Activated CD4-positive, alpha-beta T cell treated with anti-CD3 and anti-CD28 coated beads, Interleukin-10, Interleukin-2, amounts not matched to agents 100 ng/mL and 50 ng/mL, durations not matched to agents 16 hours and 8 hours (primary cell): ENCODE data around the gene FGF14.

ENCODE experiments used
- DNase-seq: peaks from one replicate; pipeline ENCODE4 v3.0.0-alpha.2; 2020

Gene FGF14

DNA sequence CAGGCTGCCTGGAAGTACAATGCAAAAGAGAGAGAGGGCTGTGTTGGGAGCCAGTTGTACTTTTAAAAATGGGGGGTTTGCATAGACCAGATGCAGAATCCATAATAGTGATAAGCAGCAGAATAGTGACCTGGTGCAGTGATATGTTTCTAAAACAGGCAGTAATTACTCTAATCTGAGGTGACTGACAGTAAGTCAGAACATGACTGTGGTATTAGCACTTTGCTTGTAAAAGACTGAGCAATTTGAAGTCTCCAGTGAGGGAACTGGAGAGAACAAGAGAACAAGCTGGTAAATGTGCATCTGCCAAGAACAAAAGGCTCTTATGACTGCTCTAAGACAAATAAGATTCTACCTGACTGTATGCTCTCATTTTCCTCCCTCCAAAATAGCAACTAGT, 565.9 kb downstream of the FGF14 start:
- no peak for DNase-seq

DNA sequence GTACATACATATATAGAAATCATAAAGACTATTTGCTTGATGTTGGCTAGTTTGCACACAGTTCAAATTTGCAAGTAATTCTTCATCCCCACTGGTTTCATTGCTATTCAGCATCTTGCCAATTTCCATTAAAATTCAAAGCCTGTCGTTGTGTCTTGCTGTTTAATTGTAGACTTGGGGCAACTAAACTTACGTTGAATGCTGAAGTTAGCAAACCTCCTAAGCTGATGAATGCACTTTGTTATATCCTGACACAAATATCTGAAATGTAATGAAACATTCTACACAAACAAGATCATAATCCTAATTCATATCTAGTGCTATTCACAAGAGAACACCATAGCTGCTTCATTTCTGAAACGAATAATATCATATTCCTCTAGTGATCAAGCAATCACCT, 568.2 kb downstream of the FGF14 start:
- DNase-seq = no peak

DNA sequence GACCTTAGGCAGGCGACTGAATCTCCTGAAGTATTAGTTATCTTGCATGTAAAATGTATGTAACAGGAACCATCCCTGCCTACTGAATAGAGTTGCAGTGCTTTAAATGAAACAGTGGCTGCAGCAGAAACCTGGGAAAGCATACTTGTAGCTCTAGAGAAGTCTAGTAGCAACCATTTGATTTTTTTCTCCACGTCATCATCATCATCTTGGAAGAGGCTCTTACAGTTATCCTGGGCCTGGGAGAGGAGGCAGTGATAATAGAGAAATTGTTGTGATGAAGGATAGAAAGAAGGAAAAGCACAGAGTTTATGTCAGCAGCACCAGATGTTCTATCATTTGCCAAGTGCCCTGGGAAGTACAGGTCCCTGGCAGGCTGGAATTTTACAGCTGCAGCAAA, 571.8 kb downstream of the FGF14 start:
- DNase-seq = no peak

DNA sequence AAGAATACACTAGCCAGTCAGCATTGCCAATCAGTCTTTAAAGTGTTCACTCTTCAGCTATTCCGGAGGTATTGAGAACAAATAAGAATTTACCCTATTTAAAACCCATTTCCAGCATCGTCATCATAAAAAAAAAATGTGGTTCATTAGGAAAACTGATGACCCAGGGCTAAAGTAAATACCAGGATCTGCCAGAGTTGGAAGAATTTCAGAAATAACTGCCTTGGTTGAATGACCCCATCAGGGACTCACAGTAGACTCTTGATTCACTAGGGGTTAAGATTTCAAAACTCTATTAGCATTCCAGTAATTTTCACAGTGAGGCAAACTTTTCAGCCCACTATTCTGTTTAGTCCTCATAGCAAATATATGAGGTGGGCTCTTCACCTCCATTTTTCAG, 572.4 kb downstream of the FGF14 start:
- DNase-seq = no peak

DNA sequence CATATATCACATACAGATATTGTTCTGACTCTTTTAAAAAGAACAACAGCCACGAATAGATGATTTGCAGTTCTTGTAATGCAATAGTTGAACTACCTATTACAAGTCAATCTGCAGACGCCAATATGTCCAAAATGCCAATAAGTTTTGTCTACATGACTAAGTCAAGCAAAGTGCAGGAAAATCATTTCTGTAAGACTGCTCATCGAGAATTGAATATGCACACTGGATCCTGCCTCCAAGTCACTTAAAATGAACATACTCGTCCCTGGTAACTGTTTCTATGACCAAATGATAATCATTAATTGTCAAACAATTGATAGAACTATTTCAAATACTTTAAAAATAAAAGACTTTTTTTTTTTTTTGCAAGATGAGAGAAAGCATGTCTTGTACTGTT, 573.7 kb downstream of the FGF14 start:
- DNase-seq = no peak

DNA sequence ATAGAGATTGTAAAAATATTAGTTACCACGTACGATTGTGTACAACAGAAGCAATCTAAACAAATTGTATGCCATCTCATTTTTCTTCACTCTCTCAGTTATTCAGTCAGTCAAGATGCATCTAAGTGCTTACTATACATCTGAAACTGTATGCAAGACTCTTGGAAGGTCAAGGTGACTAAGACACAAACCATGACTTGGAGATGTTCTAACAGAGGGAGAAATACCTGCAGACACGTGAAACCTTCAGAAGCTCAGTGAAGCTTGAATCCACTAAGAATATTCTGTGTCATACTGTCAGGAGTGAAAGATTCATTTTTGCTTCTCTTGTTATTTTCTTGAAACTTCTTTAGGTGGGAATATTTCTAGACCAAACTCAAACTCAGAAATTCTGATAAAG, 584.0 kb downstream of the FGF14 start:
- DNase-seq = no peak

DNA sequence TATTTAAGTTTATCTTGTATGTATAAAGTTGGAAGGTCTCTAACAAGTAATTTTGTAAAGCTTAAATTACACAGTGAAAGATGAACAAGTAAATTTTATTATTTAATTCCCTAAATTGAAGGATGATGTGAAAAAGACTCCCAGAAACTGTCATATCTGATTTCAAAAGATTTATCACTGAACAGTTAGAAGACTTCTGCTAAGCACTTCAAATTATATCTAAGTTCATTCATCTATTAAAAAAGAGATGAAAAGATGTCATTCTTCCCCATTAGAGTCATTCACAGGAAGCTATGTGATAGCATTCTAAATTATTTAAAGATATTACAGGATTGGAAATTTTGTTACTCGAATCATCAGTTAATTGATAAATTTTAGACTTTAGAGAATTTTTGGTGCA, 590.0 kb downstream of the FGF14 start:
- no peak for DNase-seq

DNA sequence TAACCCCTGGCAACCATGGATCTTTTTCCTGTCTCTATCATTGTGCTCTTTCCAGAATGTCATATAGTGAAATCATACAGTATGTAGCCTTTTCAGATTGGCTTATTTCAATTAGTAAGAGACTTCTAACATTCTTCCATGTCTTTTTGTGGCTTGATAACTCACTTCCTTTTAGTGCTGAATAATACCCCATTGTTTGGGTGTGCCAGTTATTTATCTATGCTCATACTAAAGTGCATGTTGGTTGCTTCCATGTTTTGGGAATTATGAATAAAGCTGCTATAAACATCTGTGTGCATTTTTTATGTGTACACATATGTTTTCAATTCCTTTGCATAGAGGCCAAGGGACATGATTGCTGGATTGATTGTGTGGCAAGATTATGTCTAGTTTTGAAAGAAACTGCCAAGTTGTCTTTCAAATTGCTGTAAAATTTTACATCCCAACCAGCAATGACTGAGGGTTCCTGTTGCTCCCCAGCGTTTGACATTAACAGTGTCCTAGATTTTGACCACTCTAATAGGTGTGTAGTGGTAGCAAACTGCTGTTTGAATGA, 590.5 kb downstream of the FGF14 start:
- DNase-seq = no peak

DNA sequence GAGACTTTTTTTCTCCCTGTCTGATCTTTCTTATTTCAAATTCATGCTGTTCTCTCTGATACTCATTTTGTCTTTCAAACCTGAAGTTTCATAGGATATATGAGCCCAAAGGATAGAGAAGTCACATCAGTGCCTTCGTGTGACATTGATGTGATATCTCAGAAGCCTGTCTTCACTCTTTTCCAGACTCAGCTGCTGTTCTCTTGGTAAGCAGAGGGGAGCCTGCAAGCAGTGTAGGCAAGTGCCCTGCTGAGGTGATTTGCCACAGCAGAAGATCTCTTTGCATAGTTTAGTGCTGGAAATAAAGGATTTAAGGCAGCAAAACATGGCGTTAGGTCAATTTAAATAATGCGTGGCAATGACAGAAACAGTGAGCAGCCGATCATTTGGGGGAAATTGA, 602.7 kb downstream of the FGF14 start:
- no peak for DNase-seq

DNA sequence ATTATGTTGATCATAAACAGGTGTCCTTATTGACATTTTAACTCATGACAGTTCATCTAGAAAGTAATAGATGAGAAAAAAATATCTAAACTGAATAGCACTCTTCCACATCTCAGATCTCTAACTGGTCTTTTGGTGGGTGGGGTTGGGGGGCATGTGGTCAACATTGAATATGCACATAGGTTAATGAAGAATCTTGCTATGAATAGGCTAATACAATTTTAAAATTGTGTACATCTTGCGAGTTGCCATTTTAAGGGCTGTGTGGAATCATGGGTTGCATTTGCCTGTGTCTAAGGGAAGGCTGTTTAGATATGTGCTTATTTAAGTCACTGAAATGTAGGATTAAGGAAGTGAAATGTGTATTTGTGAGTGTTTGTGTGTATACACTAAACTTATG, 603.4 kb downstream of the FGF14 start:
- no peak for DNase-seq

DNA sequence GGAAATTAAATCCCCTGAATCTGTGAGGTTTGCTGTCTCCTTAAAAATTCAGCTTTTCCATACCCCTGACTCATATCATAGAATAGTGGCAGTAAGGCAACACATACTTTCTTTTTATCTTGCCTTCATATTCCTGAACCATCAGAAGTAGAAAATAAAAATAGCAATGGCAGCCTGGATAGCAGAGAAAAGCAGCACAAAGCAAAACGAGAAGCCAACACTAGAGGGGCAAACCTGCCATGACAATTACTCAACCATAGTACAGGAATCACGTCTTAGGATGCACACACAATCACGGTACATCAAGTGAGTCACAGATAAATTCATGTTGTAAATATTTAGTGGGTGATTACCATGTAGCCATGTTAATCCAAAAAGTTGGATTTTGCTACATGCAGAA, 606.4 kb downstream of the FGF14 start:
- DNase-seq = no peak

DNA sequence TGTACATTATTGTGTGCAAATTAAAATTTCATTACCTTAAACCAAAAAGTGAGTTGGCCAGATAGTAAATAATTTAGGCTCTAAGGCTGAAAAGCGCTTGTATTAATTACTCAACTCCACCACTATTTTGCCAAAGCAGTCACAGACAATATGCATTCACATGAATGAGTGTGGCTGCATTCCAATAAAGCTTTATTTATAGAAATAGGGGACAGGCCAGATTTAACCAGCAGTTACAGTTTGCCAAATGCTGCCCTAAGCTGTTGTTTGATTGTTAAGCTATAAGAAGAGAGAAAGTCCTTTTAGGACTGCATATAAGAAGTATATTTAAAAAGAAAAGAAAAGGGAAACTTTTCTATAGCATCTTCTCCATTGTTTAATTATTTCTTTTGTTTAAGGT, 606.8 kb downstream of the FGF14 start:
- DNase-seq = no peak

DNA sequence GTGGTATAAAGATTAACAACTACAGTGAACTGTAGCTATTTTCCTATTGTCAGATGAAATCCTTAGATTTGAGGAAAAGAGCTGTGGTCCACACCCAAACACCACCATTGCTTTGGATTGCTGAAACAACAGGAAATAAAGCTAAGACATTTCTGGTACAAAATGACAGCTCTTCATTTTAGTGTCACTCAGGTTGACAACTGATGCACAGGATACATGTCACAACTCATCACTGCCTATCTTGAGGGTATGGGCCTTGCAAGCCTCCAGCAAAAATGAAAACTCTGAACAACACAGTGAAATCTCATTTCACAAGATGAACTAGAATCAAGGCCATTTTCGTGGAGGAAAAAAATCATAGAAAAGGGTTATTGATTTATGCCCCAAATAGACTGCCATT, 609.7 kb downstream of the FGF14 start:
- no peak for DNase-seq

DNA sequence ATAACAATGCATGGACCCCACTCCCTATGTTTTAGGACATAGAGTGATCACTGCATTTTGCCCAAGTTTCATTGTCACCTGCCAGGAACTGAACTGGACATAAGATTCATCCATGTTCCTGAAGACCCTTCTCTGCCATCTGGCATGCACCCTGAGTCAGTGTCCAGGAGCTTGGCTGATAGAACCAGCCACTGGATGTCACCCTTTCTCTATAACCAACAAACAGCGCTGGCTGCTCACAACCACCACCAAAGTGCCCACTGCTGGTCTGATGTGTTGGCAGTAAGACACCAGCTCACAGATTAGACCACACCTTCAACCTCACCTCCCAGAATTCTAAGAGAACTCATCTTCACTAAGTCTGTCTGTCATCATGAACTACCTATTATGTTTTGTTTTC, 616.0 kb downstream of the FGF14 start:
- DNase-seq = peak; percentile 2

DNA sequence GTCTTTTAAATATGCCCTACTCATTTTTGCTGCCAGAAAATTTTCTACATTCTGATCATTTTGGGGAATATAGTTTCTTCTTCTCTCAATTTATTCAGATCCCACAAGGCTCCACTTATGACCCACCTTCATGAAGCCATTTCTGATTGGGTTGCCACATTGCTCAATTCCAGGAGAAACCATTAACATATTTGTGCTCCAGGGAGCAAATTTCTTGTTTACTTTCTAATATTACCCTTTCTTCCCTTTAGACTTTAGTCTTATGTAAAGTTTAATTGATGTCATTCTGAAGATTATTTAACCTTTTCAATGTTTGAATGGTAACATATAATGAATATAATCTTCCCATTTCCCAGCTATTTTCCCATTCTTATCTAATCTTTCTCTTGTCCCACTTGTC, 617.5 kb downstream of the FGF14 start:
- DNase-seq = no peak

DNA sequence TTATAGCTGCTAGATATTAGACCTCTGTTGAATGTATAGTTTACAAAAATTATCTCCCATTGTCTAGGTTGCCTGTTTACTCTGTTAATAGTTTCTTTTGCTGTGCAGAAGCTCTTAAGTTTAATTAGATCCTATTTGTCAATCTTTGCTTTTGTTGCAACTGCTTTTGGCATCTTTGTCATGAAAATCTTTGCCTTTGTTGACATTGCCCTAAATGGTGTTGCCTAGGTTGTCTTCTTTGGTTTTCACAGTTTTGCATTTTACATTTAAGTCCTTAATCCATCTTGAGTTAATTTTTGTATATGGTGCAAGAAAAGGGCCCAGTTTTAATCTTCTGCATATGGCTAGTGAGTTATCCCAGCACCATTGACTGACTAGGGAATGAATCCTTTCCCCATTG, 618.3 kb downstream of the FGF14 start:
- no peak for DNase-seq

DNA sequence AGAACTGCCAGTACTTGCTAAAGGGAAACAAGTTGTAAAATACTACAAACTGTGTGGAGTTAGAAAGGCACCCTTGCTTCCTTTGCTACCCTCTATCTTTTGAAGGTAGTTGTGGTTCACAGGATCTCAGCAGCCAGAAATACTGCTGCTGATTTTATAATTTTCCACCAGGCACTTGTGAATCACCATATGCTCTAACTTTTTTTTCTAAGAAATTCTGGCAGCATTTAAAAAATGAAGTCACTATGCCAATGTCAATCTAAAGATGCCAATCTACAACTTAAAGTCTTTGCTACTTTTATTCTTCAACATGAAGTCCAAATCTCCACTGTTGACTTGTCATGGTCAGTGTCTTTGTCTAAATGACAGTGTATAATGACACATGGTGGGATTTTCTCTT, 621.6 kb downstream of the FGF14 start:
- no peak for DNase-seq

DNA sequence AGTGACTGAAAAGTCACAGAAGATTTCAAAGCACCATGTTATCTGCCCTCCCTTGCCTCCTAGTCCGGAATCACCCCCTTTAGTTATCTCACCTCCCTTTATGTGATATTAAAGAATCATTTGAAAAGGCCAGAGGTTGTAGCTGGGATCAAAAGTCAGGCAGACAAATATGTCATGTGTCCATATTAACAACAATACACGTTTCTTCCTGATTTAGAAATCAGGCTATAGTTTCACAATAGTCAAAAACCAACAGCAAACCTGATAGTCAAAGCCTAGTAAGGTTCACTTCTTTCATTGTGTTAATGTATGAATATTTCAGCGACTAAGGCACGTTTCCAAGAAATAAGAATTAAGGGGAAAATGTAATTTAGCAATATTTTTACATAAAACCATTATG, 622.7 kb downstream of the FGF14 start:
- DNase-seq = no peak

DNA sequence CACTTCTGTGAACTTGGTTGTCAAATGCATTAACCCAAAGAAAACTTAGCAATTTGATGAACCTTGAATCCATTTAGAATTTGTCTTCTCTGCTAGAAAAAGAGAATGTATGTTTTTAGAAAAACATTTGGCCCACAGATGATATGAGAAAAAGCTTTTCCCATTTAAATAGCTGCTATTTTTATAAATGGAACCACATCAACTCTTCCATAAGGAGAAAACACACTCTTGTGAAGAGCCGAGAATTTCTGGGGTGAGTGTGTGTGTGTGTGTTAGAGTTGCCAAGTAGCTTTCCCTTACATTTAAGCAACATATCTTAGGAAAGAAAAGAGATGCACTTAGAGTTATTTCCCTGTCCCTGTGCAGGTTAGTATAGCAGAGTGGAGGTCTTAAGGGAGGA, 626.6 kb downstream of the FGF14 start:
- DNase-seq = no peak

DNA sequence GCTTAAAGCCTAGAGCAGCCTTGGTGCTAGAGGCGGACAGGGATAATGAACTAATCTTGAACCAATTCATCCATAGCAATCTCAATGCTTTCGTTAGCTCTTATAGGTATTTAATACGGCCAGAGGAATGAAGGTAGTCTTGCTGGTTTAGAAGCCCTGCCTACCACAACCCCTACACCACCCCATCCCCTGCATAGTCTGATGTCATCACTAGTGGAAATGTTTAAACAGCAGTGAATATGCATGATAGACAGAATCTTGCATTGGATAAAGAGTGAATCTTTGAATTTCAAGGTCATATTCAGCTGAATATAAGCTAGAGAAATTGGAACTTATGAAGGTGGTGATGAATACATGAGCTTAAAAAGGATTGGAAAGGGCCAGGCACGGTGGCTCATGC, 627.5 kb downstream of the FGF14 start:
- no peak for DNase-seq

DNA sequence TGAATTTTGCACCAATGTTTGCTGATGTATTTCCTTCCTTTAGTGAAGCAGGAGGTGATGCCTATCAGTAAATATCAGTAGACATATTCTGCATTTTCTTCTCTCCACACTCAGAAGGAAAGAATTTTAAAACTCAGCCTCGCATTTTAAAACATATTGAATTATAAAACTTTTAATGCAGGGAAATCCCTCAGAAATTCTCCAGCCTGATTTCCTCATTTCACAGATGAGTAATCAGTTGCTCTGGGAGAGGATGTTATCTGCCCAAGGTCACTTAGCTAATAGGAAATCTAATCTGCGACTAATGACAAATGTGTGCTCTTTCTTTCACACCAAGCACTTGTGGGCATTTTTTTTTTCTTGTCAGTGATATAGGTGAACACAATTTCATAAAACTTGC, 628.8 kb downstream of the FGF14 start:
- DNase-seq = no peak

DNA sequence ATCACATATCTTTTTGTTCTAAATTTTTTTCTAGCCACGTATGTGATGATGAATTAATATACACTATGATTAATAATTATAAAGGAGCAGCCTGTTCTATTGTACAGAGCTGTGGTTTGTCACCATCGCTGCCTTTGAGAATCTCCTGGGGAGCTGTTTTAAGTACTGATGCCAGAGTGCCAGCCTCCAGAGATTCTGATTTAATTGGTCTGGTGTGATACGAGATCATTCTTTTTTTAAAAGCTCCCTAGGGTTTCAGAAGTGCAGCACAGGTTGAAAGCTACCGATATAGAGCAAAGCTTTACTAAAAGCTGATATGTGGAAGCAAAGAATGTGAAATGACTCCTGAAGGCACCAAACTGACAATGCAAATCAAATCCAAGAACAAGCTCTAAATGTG, 634.7 kb downstream of the FGF14 start:
- no peak for DNase-seq

DNA sequence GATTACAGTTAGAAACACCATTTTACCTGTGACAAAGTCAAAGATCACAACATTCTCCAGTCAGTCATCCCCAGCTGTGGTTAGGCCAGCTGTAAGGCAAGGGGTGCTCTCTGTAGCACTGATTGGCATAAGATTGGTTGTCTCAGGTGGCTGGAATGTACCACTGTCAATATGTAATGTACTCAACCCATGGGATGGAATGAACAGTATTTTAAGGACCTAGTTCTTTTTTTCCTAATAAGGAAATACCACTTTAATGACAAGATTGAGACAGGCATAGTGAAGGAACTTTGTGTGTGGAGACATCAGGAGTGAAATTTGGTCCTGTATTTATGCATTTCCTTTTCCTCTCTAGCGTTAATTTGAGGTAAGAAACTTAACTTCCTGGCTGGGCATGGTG, 638.7 kb downstream of the FGF14 start:
- no peak for DNase-seq

DNA sequence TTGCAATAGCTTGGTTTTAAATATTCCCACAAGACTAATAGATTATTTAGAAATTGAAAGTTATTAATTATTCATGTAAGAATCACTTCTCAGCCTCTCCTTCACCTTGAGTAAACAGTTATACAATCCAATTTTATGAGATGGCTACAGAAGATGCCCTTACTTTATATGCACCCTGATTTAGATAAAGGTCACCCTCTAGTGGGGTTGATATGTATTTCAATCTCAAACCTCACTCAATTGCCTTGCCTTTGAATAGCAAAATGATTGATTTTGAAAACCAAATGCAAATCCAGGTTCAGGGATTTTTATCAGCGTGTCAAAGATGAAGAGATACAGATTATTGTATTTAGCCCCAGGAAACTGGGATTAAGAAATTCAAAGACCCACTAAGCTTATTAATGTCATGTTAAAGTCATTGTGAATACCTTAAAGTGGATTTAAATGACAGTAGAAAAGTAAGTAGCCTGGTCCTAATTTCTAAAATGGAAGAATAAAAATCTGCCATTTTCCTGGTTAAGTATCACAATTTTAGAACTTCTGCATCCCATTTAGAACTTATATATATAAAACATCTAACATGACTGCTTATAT, 644.3 kb downstream of the FGF14 start:
- DNase-seq = peak; percentile 38

DNA sequence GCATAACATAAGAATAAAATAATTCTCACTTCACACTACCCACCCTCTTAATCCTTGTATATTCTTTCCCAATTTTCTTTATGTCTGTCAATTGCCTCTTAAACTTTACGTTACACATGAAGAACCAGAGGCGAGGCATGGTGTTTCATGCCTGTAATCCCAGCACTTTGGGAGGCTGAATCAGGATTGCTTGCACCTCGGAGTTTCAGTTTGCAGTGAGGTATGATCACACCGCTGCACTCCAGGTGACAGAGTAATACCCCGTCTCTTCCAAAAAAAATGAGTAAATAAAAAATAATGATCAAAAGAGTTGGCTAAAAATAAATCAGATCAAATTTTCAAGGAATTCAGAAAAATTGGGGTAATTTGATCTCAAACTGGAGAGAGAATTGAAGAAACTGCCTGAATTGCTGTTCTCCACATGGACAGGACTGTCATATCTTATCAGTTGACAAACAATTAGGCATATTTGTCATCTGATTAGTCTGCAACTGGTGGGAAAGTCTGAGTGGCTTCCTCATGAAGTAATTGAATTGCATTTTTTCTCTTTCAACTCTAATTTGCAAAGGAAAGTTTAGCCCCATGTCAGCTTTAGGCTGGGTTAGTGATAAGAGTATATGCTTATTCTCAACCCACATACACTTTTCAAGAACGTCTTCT, 646.5 kb downstream of the FGF14 start:
- no peak for DNase-seq
